Measurements from ENCODE around the gene EPHB3.

GRCh38 chr3:184570489-184570888 is 8.9 kb downstream of the EPHB3 start:
- TF ChIP-seq RCOR1 (IDR thresholded peaks at IDR 0.05; ENCODE audit: low read length): no peak
- no peak for TF ChIP-seq RFX5 (IDR thresholded peaks at IDR 0.05; ENCODE audit: low read length)
- TF ChIP-seq CTCF (IDR thresholded peaks at IDR 0.05): no peak
- TF ChIP-seq GATA2 (CRISPR knock-in tag; IDR thresholded peaks at IDR 0.05): no peak
- no peak for TF ChIP-seq JUND (IDR thresholded peaks at IDR 0.05)
- TF ChIP-seq REST (IDR thresholded peaks at IDR 0.05; ENCODE audit: low read depth, low read length): no peak
- no peak for TF ChIP-seq ELF1 (IDR thresholded peaks at IDR 0.05)

Data from SK-N-SH (cell line).